ENCODE results near the gene CELA3A. TPM values are rescaled to one million over a fixed set of nuclear protein-coding genes. Genes with fewer than 3 reads are reported as not detected.
"Not testable (repeated sequence)": the region's sequence is repeated elsewhere in the genome, so short reads cannot be mapped to it uniquely, and the experiment has no call there.

CELA3A gene
- total RNA-seq, 1 donor from 2014 or later, result 3.1 TPM

DNA sequence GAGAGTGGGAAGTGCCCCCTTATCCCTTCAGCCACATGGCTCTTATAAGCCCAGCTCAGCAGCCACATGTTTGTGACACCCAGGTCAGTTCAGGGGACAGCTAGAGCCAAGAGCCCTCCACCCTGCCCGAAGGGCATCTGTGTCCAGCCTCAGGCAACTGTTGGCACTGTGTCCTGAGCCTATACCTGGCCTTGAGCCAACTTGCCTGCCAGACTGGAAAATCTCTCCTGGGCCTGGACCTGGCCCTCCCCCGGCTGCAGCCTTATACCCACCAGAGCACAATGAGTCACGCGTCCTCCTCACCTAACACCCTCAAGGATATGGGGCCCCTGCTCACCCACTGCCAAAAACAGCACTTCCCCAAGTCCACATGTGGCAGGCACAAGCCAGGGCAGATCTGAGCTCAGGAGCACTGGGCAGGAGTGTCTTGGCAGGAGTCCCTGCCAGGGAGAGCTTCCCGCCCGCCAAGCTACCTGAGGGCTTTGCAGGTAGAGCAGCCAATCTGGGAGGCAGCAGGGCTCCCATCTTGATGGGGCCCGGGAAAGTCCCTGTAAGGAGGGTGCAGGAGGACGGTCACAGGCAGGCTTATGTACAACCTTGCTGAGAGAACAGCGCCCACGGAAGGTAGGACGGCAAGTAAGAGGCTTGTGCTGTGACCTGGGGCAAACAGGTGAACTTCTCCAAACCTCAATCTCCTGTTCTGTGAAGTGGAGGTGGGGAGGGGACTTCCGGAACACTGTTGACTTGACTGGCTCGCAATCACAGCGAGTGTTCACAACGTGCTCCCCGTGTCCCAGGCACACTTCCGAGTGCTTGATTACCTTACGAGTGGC is 44.5 kb upstream of the CELA3A start:
- Mint-ChIP-seq H3K36me3 (ENCODE audit: insufficient read depth) (no peaks in the 10 kb centered on the region), H3K27me3 (no peaks in the 10 kb centered on the region), H3K4me3 (ENCODE audit: low read depth) (no peak overlapping the region), H3K27ac (peak overlapping the region; percentile 56), H3K4me1 (ENCODE audit: low read depth) (peaks cover 19% of the 10 kb centered on the region), H3K9me3 (ENCODE audit: low read depth) (no peaks in the 10 kb centered on the region)
- TF ChIP-seq, protein P1, sequence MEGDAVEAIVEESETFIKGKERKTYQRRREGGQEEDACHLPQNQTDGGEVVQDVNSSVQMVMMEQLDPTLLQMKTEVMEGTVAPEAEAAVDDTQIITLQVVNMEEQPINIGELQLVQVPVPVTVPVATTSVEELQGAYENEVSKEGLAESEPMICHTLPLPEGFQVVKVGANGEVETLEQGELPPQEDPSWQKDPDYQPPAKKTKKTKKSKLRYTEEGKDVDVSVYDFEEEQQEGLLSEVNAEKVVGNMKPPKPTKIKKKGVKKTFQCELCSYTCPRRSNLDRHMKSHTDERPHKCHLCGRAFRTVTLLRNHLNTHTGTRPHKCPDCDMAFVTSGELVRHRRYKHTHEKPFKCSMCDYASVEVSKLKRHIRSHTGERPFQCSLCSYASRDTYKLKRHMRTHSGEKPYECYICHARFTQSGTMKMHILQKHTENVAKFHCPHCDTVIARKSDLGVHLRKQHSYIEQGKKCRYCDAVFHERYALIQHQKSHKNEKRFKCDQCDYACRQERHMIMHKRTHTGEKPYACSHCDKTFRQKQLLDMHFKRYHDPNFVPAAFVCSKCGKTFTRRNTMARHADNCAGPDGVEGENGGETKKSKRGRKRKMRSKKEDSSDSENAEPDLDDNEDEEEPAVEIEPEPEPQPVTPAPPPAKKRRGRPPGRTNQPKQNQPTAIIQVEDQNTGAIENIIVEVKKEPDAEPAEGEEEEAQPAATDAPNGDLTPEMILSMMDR (IDR thresholded peaks at IDR 0.05; ENCODE audit: unreplicated experiment), result no peak
- DNase-seq (ENCODE audit: low spot score, unreplicated experiment), result no peak

DNA sequence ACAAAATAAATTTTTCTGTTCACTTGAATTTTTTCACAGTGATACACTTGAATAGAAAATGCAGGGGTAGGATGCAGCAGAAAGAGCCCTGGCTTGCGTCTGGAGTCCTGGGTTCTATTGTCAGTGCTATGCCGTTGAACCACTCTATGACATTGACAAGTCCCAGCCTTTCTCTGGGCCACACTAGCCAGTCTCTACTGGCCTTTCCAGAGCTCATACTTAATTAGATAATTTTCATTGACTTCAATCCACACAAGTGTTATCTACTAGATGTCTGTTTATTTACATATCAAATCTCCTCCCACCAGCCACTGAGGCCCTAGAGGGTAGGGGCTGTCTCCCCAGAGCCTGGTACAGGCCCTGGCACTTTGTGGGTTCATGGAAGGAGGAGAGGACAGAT is 40.1 kb upstream of the CELA3A start:
- TF ChIP-seq, protein P1 (IDR thresholded peaks at IDR 0.05; ENCODE audit: unreplicated experiment), result no peak
- H3K4me3 Mint-ChIP-seq (ENCODE audit: low read depth), result no peak overlapping the region
- peaks cover 24% of the 10 kb centered on the region for H3K4me1 Mint-ChIP-seq (ENCODE audit: low read depth)
- H3K36me3 Mint-ChIP-seq (ENCODE audit: insufficient read depth), result no peaks in the 10 kb centered on the region
- DNase-seq (ENCODE audit: low spot score, unreplicated experiment), result no peak
- H3K27ac Mint-ChIP-seq, result no peak overlapping the region
- H3K9me3 Mint-ChIP-seq (ENCODE audit: low read depth), result no peaks in the 10 kb centered on the region
- no peaks in the 10 kb centered on the region for H3K27me3 Mint-ChIP-seq

DNA sequence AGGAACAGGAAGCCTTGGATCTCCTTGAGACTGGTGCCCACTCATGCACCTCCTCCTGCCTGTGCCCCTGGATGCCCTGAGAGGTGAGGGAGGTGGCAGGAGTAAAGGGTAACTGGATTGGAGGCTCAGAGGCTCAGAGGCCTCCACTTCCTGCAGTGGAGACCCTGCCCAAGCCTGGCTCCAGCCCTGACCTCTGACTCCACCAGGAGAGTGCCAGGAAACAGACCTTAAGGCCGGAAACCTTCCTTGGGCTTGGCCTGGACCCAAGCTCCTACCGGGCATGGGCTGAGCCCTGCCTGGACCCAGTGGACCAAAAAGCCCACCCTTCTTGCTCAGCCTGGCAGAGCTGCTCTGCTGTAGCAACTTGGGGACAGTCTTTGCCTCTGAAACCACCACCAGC is 39.7 kb upstream of the CELA3A start:
- no peak overlapping the region for H3K4me3 Mint-ChIP-seq (ENCODE audit: low read depth)
- H3K36me3 Mint-ChIP-seq (ENCODE audit: insufficient read depth), result no peaks in the 10 kb centered on the region
- DNase-seq (ENCODE audit: low spot score, unreplicated experiment), result no peak
- no peaks in the 10 kb centered on the region for H3K9me3 Mint-ChIP-seq (ENCODE audit: low read depth)
- H3K4me1 Mint-ChIP-seq (ENCODE audit: low read depth), result peaks cover 25% of the 10 kb centered on the region
- no peak overlapping the region for H3K27ac Mint-ChIP-seq
- TF ChIP-seq, protein P1 (IDR thresholded peaks at IDR 0.05; ENCODE audit: unreplicated experiment), result no peak
- no peaks in the 10 kb centered on the region for H3K27me3 Mint-ChIP-seq

DNA sequence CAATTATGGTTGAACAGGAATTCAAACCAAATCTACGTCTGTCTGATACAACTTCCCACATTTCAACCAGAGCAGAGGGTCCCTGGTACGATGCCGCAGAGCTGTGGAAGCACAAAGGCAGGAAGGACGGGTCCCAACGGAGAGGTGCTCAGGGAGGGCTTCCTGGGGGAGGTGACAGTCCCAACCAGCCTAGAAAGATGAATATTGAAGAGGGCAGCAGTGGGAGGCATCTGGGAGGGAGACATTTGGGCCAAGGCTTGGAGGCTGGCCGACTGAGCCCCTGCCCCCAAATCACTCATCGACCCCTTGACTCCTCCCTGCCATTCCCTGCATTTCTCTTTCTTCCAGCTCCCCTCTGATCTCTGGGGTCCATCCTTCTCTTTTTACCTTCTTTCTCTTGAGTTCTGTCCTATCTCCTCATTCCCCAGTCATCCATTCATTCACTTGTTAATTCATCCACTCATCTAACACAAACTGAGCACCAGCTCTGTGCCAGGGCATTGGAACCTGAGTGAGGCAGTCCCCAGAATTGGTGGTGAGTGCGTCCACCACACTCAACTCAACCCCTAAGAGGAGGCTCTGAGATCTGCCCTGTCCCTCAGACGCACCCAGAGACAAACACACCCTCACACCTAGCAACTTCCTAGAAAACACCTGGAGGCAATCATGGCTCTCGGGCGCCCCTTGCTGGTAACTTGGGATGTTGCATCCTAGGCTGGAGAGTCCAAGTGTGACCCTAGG is 37.8 kb upstream of the CELA3A start:
- DNase-seq (ENCODE audit: low spot score, unreplicated experiment), result peak; percentile 83
- Mint-ChIP-seq H3K27me3 (no peaks in the 10 kb centered on the region), H3K4me3 (ENCODE audit: low read depth) (no peak overlapping the region), H3K36me3 (ENCODE audit: insufficient read depth) (no peaks in the 10 kb centered on the region), H3K27ac (no peak overlapping the region), H3K9me3 (ENCODE audit: low read depth) (no peaks in the 10 kb centered on the region), H3K4me1 (ENCODE audit: low read depth) (peaks cover 16% of the 10 kb centered on the region)
- TF ChIP-seq, protein P1 (IDR thresholded peaks at IDR 0.05; ENCODE audit: unreplicated experiment), result peak; percentile 83

DNA sequence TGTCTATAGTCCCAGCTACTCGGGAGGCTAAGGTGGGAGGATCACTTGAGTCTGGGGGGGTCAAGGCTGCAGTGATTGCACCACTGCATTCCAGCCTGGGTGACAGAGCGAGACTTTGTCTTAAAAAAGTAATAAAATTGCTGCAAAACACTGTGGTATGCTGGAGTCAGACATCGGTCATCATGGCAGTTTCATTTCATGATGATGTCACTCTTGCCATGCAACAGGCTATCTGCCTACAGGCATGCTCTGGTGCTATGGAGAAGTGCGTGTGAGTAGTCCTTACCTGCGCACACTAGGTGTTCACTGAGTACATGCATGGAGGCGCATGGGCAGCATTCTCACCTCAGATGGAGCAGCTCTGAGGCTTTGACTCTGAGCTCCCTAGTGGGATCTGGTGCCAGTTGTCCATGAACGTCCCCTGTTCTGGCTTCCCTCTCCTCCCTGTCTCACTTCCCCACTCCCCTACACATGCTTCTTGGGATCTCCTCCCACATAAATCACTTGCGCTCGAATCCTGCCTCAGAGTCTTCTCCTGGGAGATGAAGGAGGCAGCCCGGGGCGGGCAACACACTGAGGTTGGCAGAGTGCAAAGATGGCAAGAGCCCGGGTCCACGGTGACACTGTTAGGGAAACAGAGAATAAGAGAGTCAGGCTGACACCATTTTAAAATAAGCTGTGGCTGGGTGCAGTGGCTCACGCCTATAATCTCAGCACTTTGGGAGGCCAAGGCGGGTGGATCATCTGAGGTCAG is 35.0 kb upstream of the CELA3A start:
- TF ChIP-seq, protein P1 (IDR thresholded peaks at IDR 0.05; ENCODE audit: unreplicated experiment), result no peak
- Mint-ChIP-seq H3K4me1 (ENCODE audit: low read depth) (peaks cover 27% of the 10 kb centered on the region), H3K27me3 (no peaks in the 10 kb centered on the region), H3K36me3 (ENCODE audit: insufficient read depth) (no peaks in the 10 kb centered on the region), H3K4me3 (ENCODE audit: low read depth) (no peak overlapping the region), H3K9me3 (ENCODE audit: low read depth) (no peaks in the 10 kb centered on the region), H3K27ac (peak overlapping the region; percentile 61)
- DNase-seq (ENCODE audit: low spot score, unreplicated experiment), result no peak

DNA sequence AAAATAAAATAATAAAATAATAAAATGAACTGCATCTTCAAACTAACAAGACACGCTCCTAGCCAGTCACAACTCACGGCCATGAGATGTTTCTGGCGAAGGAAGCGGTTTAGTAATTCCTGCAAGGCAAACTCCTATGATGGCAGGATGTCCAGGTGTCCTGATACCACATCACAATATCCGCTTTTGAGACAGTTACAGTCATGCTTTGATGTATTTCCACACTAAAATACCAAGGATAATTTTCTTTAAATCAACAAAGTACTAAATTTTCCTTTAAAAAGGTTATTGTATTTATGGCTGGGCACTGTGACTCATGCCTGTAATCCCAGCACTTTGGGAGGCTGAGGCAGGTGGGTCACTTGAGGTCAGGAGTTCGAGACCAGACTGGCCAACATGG is 34.2 kb upstream of the CELA3A start:
- H3K36me3 Mint-ChIP-seq (ENCODE audit: insufficient read depth); H3K9me3 Mint-ChIP-seq (ENCODE audit: low read depth); H3K4me3 Mint-ChIP-seq (ENCODE audit: low read depth); H3K27me3 Mint-ChIP-seq; H3K27ac Mint-ChIP-seq; DNase-seq (ENCODE audit: low spot score, unreplicated experiment): not testable (repeated sequence)
- peaks cover 27% of the 10 kb centered on the region for H3K4me1 Mint-ChIP-seq (ENCODE audit: low read depth)

DNA sequence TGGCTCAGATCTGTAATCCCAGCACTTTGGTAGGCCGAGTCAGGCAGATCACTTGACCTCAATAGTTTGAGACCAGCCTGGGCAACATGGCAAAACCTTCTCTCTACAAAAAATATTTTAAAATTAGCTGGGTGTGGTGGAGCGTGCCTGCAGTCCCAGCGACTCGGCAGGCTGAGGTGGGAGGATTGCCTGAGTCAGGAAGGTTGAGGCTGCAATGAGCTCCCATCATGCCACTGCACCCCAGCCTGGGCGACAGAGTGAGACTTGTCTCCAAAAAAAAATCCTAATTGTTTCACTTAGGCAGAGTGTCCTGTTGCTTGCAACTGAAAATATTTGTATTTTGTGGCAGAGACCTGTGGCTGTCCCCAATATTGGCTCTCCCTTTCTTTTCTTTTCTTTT is 32.4 kb upstream of the CELA3A start:
- DNase-seq (ENCODE audit: low spot score, unreplicated experiment); H3K4me3 Mint-ChIP-seq (ENCODE audit: low read depth); H3K36me3 Mint-ChIP-seq (ENCODE audit: insufficient read depth); H3K9me3 Mint-ChIP-seq (ENCODE audit: low read depth); H3K27me3 Mint-ChIP-seq: not testable (repeated sequence)
- Mint-ChIP-seq H3K4me1 (ENCODE audit: low read depth) (peaks cover 34% of the 10 kb centered on the region), H3K27ac (peak overlapping the region; percentile 59)

All from progenitor cell of endocrine pancreas (in vitro differentiated cells).